Measurements from ENCODE around the gene ZNF473. TPM values are rescaled to one million over a fixed set of nuclear protein-coding genes. Genes with fewer than 3 reads are reported as not detected.

Gene ZNF473
- total RNA-seq, 1 donor from 2014 or later: 9.7 TPM

GRCh38 chr19:50007947-50008346, 17.9 kb upstream of the ZNF473 start:
- no peak overlapping the region for H3K27ac Mint-ChIP-seq (ENCODE audit: unreplicated experiment)
- Histone ChIP-seq H3K9me3 (ENCODE audit: insufficient read depth, low read depth, low read length) (no peaks in the 10 kb centered on the region), H3K9ac (ENCODE audit: low read length) (no peak overlapping the region), H3K27me3 (ENCODE audit: insufficient read depth, low read length) (no peaks in the 10 kb centered on the region), H3K36me3 (ENCODE audit: insufficient read depth, low read length) (peaks cover 5% of the 10 kb centered on the region), H3K79me2 (ENCODE audit: insufficient read depth, low read length) (no peaks in the 10 kb centered on the region), H2AFZ (ENCODE audit: low read depth, low read length) (no peak overlapping the region), H4K20me1 (ENCODE audit: insufficient read depth, low read length) (peaks cover 32% of the 10 kb centered on the region), H3K4me1 (ENCODE audit: insufficient read depth, low read length) (peaks cover 13% of the 10 kb centered on the region), H3K4me2 (ENCODE audit: low read length) (no peak overlapping the region), H3K4me3 (ENCODE audit: insufficient read depth, low read depth, low read length) (no peak overlapping the region), H3K27ac (ENCODE audit: low read depth, low read length) (no peak overlapping the region)
- TF ChIP-seq CTCF (IDR thresholded peaks at IDR 0.05; ENCODE audit: insufficient read depth, low read depth, low read length): no peak
- peaks cover 3% of the 10 kb centered on the region for H3K9me3 Mint-ChIP-seq (ENCODE audit: unreplicated experiment)
- no peak for FAIRE-seq
- H3K4me3 Mint-ChIP-seq (ENCODE audit: unreplicated experiment): no peak overlapping the region
- H3K27me3 Mint-ChIP-seq (ENCODE audit: low read depth, unreplicated experiment): no peaks in the 10 kb centered on the region
- H3K36me3 Mint-ChIP-seq (ENCODE audit: low read depth, unreplicated experiment): peaks cover 31% of the 10 kb centered on the region
- H3K4me1 Mint-ChIP-seq (ENCODE audit: low read depth, unreplicated experiment): peaks cover 9% of the 10 kb centered on the region
- no peak for DNase-seq (ENCODE audit: low read depth)

GRCh38 chr19:50008532-50008931, 17.3 kb upstream of the ZNF473 start:
- H3K9me3 Mint-ChIP-seq (ENCODE audit: unreplicated experiment): peaks cover 3% of the 10 kb centered on the region
- TF ChIP-seq EZH2 (IDR thresholded peaks at IDR 0.05; ENCODE audit: insufficient read depth, low read length) (no peak), CTCF (IDR thresholded peaks at IDR 0.05; ENCODE audit: insufficient read depth, low read depth, low read length) (no peak)
- H3K27ac ChIP-seq (ENCODE audit: low read depth, low read length): no peak overlapping the region
- H3K36me3 ChIP-seq (ENCODE audit: insufficient read depth, low read length): peaks cover 5% of the 10 kb centered on the region
- no peaks in the 10 kb centered on the region for H3K79me2 ChIP-seq (ENCODE audit: insufficient read depth, low read length)
- no peak overlapping the region for H3K4me2 ChIP-seq (ENCODE audit: low read length)
- H3K27ac Mint-ChIP-seq (ENCODE audit: unreplicated experiment): no peak overlapping the region
- H3K27me3 ChIP-seq (ENCODE audit: insufficient read depth, low read length): no peaks in the 10 kb centered on the region
- DNase-seq (ENCODE audit: low read depth): no peak
- H3K4me3 ChIP-seq (ENCODE audit: insufficient read depth, low read depth, low read length): no peak overlapping the region
- H2AFZ ChIP-seq (ENCODE audit: low read depth, low read length): no peak overlapping the region
- H3K36me3 Mint-ChIP-seq (ENCODE audit: low read depth, unreplicated experiment): peaks cover 29% of the 10 kb centered on the region
- H3K4me1 ChIP-seq (ENCODE audit: insufficient read depth, low read length): peaks cover 9% of the 10 kb centered on the region
- FAIRE-seq: no peak
- H3K9ac ChIP-seq (ENCODE audit: low read length): no peak overlapping the region
- H3K27me3 Mint-ChIP-seq (ENCODE audit: low read depth, unreplicated experiment): no peaks in the 10 kb centered on the region
- H3K9me3 ChIP-seq (ENCODE audit: insufficient read depth, low read depth, low read length): no peaks in the 10 kb centered on the region
- no peak overlapping the region for H3K4me3 Mint-ChIP-seq (ENCODE audit: unreplicated experiment)
- H4K20me1 ChIP-seq (ENCODE audit: insufficient read depth, low read length): peaks cover 31% of the 10 kb centered on the region
- peaks cover 9% of the 10 kb centered on the region for H3K4me1 Mint-ChIP-seq (ENCODE audit: low read depth, unreplicated experiment)

GRCh38 chr19:50016225-50016807, 9.5 kb upstream of the ZNF473 start:
- H3K4me3 ChIP-seq (ENCODE audit: insufficient read depth, low read depth, low read length): no peak overlapping the region
- Mint-ChIP-seq H3K4me3 (ENCODE audit: unreplicated experiment) (no peak overlapping the region), H3K27ac (ENCODE audit: unreplicated experiment) (no peak overlapping the region), H3K9me3 (ENCODE audit: unreplicated experiment) (peaks cover 2% of the 10 kb centered on the region), H3K36me3 (ENCODE audit: low read depth, unreplicated experiment) (peaks cover 25% of the 10 kb centered on the region), H3K27me3 (ENCODE audit: low read depth, unreplicated experiment) (no peaks in the 10 kb centered on the region), H3K4me1 (ENCODE audit: low read depth, unreplicated experiment) (no peaks in the 10 kb centered on the region)
- H3K9ac ChIP-seq (ENCODE audit: low read length): no peak overlapping the region
- FAIRE-seq (no peak), DNase-seq (ENCODE audit: low read depth) (no peak)
- H3K27ac ChIP-seq (ENCODE audit: low read depth, low read length): no peak overlapping the region
- no peaks in the 10 kb centered on the region for H3K27me3 ChIP-seq (ENCODE audit: insufficient read depth, low read length)
- no peak overlapping the region for H3K4me2 ChIP-seq (ENCODE audit: low read length)
- peaks cover 7% of the 10 kb centered on the region for H3K79me2 ChIP-seq (ENCODE audit: insufficient read depth, low read length)
- TF ChIP-seq CTCF (IDR thresholded peaks at IDR 0.05; ENCODE audit: insufficient read depth, low read depth, low read length) (no peak), EZH2 (IDR thresholded peaks at IDR 0.05; ENCODE audit: insufficient read depth, low read length) (no peak)
- H4K20me1 ChIP-seq (ENCODE audit: insufficient read depth, low read length): peaks cover 19% of the 10 kb centered on the region
- H3K4me1 ChIP-seq (ENCODE audit: insufficient read depth, low read length): no peaks in the 10 kb centered on the region
- H3K36me3 ChIP-seq (ENCODE audit: insufficient read depth, low read length): peaks cover 24% of the 10 kb centered on the region
- no peak overlapping the region for H2AFZ ChIP-seq (ENCODE audit: low read depth, low read length)
- no peaks in the 10 kb centered on the region for H3K9me3 ChIP-seq (ENCODE audit: insufficient read depth, low read depth, low read length)
